IMR-90 (cell line): ENCODE results near the gene ACYP2. TPM values are rescaled to one million over a fixed set of nuclear protein-coding genes. Genes with fewer than 3 reads are reported as not detected.

Experiments
- ATAC-seq: fragments of 200-7000 bp; cut with Tn5 transposase; 2 replicates; pipeline ENCODE4 v1.9.1; 2020; ENCODE audit warnings: low read depth, mild to moderate bottlenecking, moderate library complexity
- BruUV-seq: library from RNA; stranded (reverse); fragments of 400-500 nt; replicated peaks from 2 replicates; lab custom pipeline; 2021; lab: Mats Ljungman, UMichigan
- CTCF ChIA-PET: fragments of 300-600 bp; formaldehyde crosslinking; extraction: SDS; loops from one replicate; lab custom pipeline; 2021; ENCODE audit warnings: antibody characterized with exemption; lab: Yijun Ruan, JAX
- POLR2A ChIA-PET: fragments of 300-600 bp; sonication (Branson Sonifier 250); formaldehyde crosslinking; loops from one replicate; lab custom pipeline; 2022; ENCODE audit warnings: antibody characterized with exemption; ENCODE audit not compliant: unreplicated experiment; lab: Charles Lee
- DNase-seq: peaks from one replicate; pipeline ENCODE4 v3.0.0; 2013
- H2AFZ ChIP-seq: replicated peaks from 2 replicates; pipeline ENCODE3; 2013; ENCODE audit warnings: low read length, mild to moderate bottlenecking; ENCODE audit not compliant: poor library complexity
- H2AK5ac ChIP-seq: 2 replicates; pipeline ENCODE4 v1.6.1; 2013; ENCODE audit warnings: low read depth, low read length, inconsistent platforms
- H2AK9ac ChIP-seq: replicated peaks from 2 replicates; pipeline ENCODE3; 2013; ENCODE audit warnings: mild to moderate bottlenecking, low read depth, low read length, moderate library complexity; ENCODE audit not compliant: poor library complexity
- H2BK120ac ChIP-seq: 2 replicates; pipeline ENCODE4 v1.6.1; 2013; ENCODE audit warnings: low read depth, low read length, inconsistent platforms
- H2BK15ac ChIP-seq: 3 replicates; pipeline ENCODE4 v1.6.1; 2013; ENCODE audit warnings: low read depth, low read length, inconsistent platforms
- H2BK20ac ChIP-seq: 2 replicates; pipeline ENCODE4 v1.6.1; 2013; ENCODE audit warnings: low read depth, mild to moderate bottlenecking, inconsistent platforms, low read length, moderate library complexity
- H2BK5ac ChIP-seq: 2 replicates; pipeline ENCODE4 v1.6.1; 2013; ENCODE audit warnings: mild to moderate bottlenecking, low read depth, low read length, inconsistent platforms; ENCODE audit not compliant: poor library complexity, severe bottlenecking
- H3K14ac ChIP-seq: replicated peaks from 2 replicates; pipeline ENCODE4 v1.6.1; 2013; ENCODE audit warnings: low read depth, low read length, inconsistent platforms
- H3K18ac ChIP-seq: 2 replicates; pipeline ENCODE4 v1.6.1; 2013; ENCODE audit warnings: low read depth, low read length, control low read depth
- H3K23ac ChIP-seq: 2 replicates; pipeline ENCODE4 v1.6.1; 2013; ENCODE audit warnings: low read depth, low read length, inconsistent platforms
- H3K27ac ChIP-seq: 2 replicates; pipeline ENCODE4 v1.5.1; 2013; ENCODE audit warnings: mild to moderate bottlenecking, control low read depth, low read length; ENCODE audit not compliant: insufficient read depth
- H3K27me3 ChIP-seq: 2 replicates; pipeline ENCODE4 v1.6.1; 2013; ENCODE audit warnings: low read length; ENCODE audit not compliant: control insufficient read depth, insufficient read depth
- H3K36me3 ChIP-seq: 2 replicates; pipeline ENCODE4 v1.6.1; 2013; ENCODE audit warnings: low read length, mixed read lengths; ENCODE audit not compliant: control insufficient read depth, insufficient read depth
- H3K4ac ChIP-seq: 2 replicates; pipeline ENCODE4 v1.6.1; 2013; ENCODE audit warnings: low read depth, low read length, inconsistent platforms
- H3K4me1 ChIP-seq: 2 replicates; pipeline ENCODE4 v1.6.1; 2013; ENCODE audit warnings: low read length, mixed read lengths; ENCODE audit not compliant: control insufficient read depth, insufficient read depth
- H3K4me2 ChIP-seq: 2 replicates; pipeline ENCODE4 v1.6.1; 2013; ENCODE audit warnings: low read depth, mild to moderate bottlenecking, control low read depth, low read length, moderate library complexity
- H3K4me3 ChIP-seq: 2 replicates; pipeline ENCODE4 v1.5.1; 2013; ENCODE audit warnings: low read depth, mild to moderate bottlenecking, control low read depth, low read length, moderate library complexity; ENCODE audit not compliant: insufficient read depth
- H3K56ac ChIP-seq: 2 replicates; pipeline ENCODE4 v1.6.1; 2013; ENCODE audit warnings: low read length, inconsistent platforms; ENCODE audit not compliant: insufficient read depth; ENCODE audit errors: extremely low read depth
- H3K79me1 ChIP-seq, 2 experiments: 2 replicates each; pipeline ENCODE4 v1.6.1; 2013; ENCODE audit warnings: low read length in 2 of 2, inconsistent platforms in 1 of 2, low read depth in 1 of 2
- H3K9ac ChIP-seq: 2 replicates; pipeline ENCODE4 v1.6.1; 2013; ENCODE audit warnings: low read depth, low read length, control low read depth
- H3K9me1 ChIP-seq: 2 replicates; pipeline ENCODE4 v1.6.1; 2013; ENCODE audit warnings: low read length, inconsistent platforms; ENCODE audit not compliant: insufficient read depth
- H3K9me3 ChIP-seq: 2 replicates; pipeline ENCODE4 v1.6.1; 2013; ENCODE audit warnings: low read length; ENCODE audit not compliant: control insufficient read depth, insufficient read depth
- H4K20me1 ChIP-seq: 2 replicates; pipeline ENCODE4 v1.6.1; 2013; ENCODE audit warnings: low read length, inconsistent platforms; ENCODE audit not compliant: insufficient read depth
- H4K5ac ChIP-seq: 2 replicates; pipeline ENCODE4 v1.6.1; 2013; ENCODE audit warnings: mild to moderate bottlenecking, low read depth, low read length, control low read depth
- H4K8ac ChIP-seq, 2 experiments: 2 replicates each; pipeline ENCODE4 v1.6.1; 2013; ENCODE audit warnings: low read depth in 2 of 2, low read length in 2 of 2, control low read depth in 1 of 2, inconsistent platforms in 1 of 2
- H4K91ac ChIP-seq: 2 replicates; pipeline ENCODE4 v1.6.1; 2013; ENCODE audit warnings: low read depth, low read length, inconsistent platforms; ENCODE audit not compliant: insufficient read depth
- MAZ ChIP-seq: IDR thresholded peaks from 2 replicates; pipeline ENCODE4 v1.6.1; 2012; ENCODE audit warnings: low read depth, mild to moderate bottlenecking, low read length, improper control_type of control experiment, moderate library complexity, borderline replicate concordance
- MXI1 ChIP-seq: IDR thresholded peaks from 2 replicates; pipeline ENCODE4 v1.6.1; 2012; ENCODE audit warnings: low read depth, mild to moderate bottlenecking, low read length, moderate library complexity, borderline replicate concordance
- RAD21 ChIP-seq: IDR thresholded peaks from 2 replicates; pipeline ENCODE4 v1.6.1; 2012; ENCODE audit warnings: low read length, improper control_type of control experiment
- RCOR1 ChIP-seq: IDR thresholded peaks from 2 replicates; pipeline ENCODE4 v1.6.1; 2012; ENCODE audit warnings: mild to moderate bottlenecking, low read length, improper control_type of control experiment; ENCODE audit not compliant: insufficient replicate concordance
- RFX5 ChIP-seq: IDR thresholded peaks from 2 replicates; pipeline ENCODE4 v1.8.0; 2012; ENCODE audit warnings: low read depth, mild to moderate bottlenecking, low read length, moderate library complexity
- WGBS, 2 experiments: methylation state at CpG; one replicate each; pipeline versions ENCODE4 v1.1.5 to v1.1.7; 2013; ENCODE audit warnings: missing lambda C conversion rate in 2 of 2; ENCODE audit not compliant: insufficient read length in 1 of 2; ENCODE audit errors: extremely low coverage in 2 of 2; 5-methylcytosine and 5-hydroxymethylcytosine counted together
- dilution Hi-C: fragments of 300-500 bp; cut with HindIII; formaldehyde crosslinking; loops from one replicate; pipeline ENCODE4 v1.14.3; 2018; ENCODE audit warnings: low sequenced_read_pairs; ENCODE audit not compliant: unreplicated experiment
- in situ Hi-C: fragments of 300-500 bp; cut with MboI; formaldehyde crosslinking; loops from 3 replicates; pipeline ENCODE4 v1.14.3; 2019; ENCODE audit warnings: low sequenced_read_pairs, inconsistent platforms, mixed read lengths
- intact Hi-C: fragments of 100-400 bp; cut with micrococcal nuclease; formaldehyde crosslinking; loops from 2 replicates; pipeline ENCODE4 v1.10.0; 2022
- polyA plus RNA-seq, 3 experiments: library from polyadenylated mRNA; depleted of rRNA; stranded (reverse); fragments of >200 nt; gene quantifications; 2 replicates each; pipeline ENCODE4 v1.2.3, GENCODE V29; 2012; ENCODE audit warnings: low replicate concordance in 1 of 3
- total RNA-seq: library from RNA; depleted of rRNA; stranded (reverse); fragments of >200 nt; gene quantifications from 2 replicates; pipeline ENCODE4 v1.2.3, GENCODE V29; 2012
- TF ChIP-seq, protein P1 (sequence below): fragments of 150-350 bp; IDR thresholded peaks from 2 replicates; pipeline ENCODE4 v1.6.1; 2016; ENCODE audit warnings: low read depth, mild to moderate bottlenecking, low read length, moderate library complexity, borderline replicate concordance

Gene ACYP2
- total and polyA plus RNA-seq, 2 of the 4 experiments (the other 2 are of a cell fraction): 3.9 to 7.4 TPM

GRCh38 chr2:54086157-54086556, 29.3 kb upstream of the ACYP2 start:
- H2AK5ac ChIP-seq: no peak overlapping the region
- no peak overlapping the region for H2AK9ac ChIP-seq
- no peak overlapping the region for H3K56ac ChIP-seq
- ATAC-seq (no peak), DNase-seq (no peak)
- H3K4ac ChIP-seq: no peak overlapping the region
- in situ Hi-C loops (no loop called here), dilution Hi-C loops (no loop called here), intact Hi-C loops (no loop called here)
- H2BK20ac ChIP-seq: no peak overlapping the region
- no peak overlapping the region for H3K4me3 ChIP-seq
- no peak overlapping the region for H3K23ac ChIP-seq
- H2AFZ ChIP-seq: no peak overlapping the region
- CTCF ChIA-PET: no interaction called here
- H2BK5ac ChIP-seq: no peak overlapping the region
- peaks cover 4% of the 10 kb centered on the region; the same call in 1 of the 2 replicates for H3K9me1 ChIP-seq
- no peak overlapping the region for H3K4me2 ChIP-seq
- H3K27ac ChIP-seq: no peak overlapping the region
- H2BK15ac ChIP-seq: no peak overlapping the region
- H3K9ac ChIP-seq: no peak overlapping the region
- H3K14ac ChIP-seq: no peak overlapping the region
- H3K9me3 ChIP-seq: no peaks in the 10 kb centered on the region
- no peak overlapping the region for H4K91ac ChIP-seq
- TF ChIP-seq, protein P1, sequence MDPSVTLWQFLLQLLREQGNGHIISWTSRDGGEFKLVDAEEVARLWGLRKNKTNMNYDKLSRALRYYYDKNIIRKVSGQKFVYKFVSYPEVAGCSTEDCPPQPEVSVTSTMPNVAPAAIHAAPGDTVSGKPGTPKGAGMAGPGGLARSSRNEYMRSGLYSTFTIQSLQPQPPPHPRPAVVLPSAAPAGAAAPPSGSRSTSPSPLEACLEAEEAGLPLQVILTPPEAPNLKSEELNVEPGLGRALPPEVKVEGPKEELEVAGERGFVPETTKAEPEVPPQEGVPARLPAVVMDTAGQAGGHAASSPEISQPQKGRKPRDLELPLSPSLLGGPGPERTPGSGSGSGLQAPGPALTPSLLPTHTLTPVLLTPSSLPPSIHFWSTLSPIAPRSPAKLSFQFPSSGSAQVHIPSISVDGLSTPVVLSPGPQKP: no peak
- TF ChIP-seq RCOR1 (no peak), RAD21 (no peak), MXI1 (no peak), MAZ (no peak), RFX5 (no peak)
- H4K20me1 ChIP-seq: no peaks in the 10 kb centered on the region
- H3K4me1 ChIP-seq: peaks cover 3% of the 10 kb centered on the region
- no peak overlapping the region for H4K5ac ChIP-seq
- no peak overlapping the region for H2BK120ac ChIP-seq
- no peaks in the 10 kb centered on the region for H3K79me1 ChIP-seq
- no peak overlapping the region for H4K8ac ChIP-seq
- H3K27me3 ChIP-seq: no peaks in the 10 kb centered on the region
- H3K18ac ChIP-seq: no peak overlapping the region
- POLR2A ChIA-PET: no interaction called here
- WGBS, 2 experiments: 100% methylated on average over 1 of the region's 2 CpGs; no CpG with 5 or more reads in 1 of the 2 experiments
- no TSS peak for BruUV-seq
- no peaks in the 10 kb centered on the region for H3K36me3 ChIP-seq
